DMS 273 (cell line): Measurements from ENCODE around the gene PTPN11.
A peak's percentile ranks its signal among the peaks of the same experiment; 100 is the strongest.
"Not testable (repeated sequence)": the region's sequence is repeated elsewhere in the genome, so short reads cannot be mapped to it uniquely, and the experiment has no call there.

ENCODE experiments used
- DNase-seq: peaks from one replicate; lab custom pipeline; 2025; ENCODE audit not compliant: unreplicated experiment; lab: John Stamatoyannopoulos, UW

PTPN11 gene

GRCh38 chr12:112418608-112419296 is at the start of gene PTPN11:
Gene PTPN11, plus strand, starts transcription at chr12:112418947. Its CDS starts 165 bp downstream, at chr12:112419112.
- peak; percentile 87 for DNase-seq

DNA sequence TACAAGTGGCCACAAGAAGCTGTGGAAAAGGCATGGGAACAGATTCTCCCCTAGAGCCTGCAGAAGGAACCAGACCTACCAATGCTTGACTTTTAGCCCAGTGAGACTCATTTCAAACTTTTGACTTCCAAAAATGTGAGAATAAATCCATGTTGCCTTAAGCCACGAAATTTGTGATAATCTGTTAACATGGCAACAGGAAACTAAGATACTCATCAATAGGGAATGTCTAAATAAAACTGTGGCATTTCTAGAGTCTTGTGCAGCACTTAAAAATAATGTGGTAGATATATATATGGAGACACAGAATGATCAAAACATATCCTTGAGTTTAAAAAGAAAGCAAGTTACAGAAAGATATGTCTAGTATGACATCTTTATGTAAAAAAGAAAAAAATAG is 48.5 kb upstream of the PTPN11 start:
- no peak for DNase-seq

DNA sequence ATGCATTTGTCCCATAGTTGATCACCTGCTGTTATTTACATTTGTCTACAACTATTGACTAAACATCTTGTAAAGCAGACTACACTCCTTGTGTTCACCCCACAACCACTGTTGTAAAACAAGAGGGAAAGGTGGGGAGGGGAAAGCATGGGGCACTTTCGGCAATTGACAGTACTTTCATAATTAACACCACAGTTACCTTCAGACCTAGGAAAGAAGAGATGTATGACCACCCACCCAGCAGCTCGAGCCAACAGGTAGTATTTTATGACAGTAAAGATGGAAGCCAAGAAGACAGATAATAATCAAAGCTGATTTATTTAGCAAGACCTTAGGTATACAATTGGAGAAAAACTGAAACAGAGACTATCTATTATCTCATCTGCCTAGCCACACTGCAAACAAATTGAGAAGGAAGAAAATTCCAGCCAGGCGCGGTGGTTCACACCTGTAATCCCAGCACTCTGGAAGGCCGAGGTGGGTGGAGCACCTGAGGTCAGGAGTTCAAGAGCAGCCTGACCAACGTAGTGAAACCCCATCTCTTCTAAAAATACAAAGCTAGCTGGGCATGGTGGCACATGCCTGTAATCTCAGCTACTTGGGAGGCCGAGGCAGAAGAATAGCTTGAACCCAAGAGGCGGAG is 47.8 kb upstream of the PTPN11 start:
- no peak for DNase-seq

DNA sequence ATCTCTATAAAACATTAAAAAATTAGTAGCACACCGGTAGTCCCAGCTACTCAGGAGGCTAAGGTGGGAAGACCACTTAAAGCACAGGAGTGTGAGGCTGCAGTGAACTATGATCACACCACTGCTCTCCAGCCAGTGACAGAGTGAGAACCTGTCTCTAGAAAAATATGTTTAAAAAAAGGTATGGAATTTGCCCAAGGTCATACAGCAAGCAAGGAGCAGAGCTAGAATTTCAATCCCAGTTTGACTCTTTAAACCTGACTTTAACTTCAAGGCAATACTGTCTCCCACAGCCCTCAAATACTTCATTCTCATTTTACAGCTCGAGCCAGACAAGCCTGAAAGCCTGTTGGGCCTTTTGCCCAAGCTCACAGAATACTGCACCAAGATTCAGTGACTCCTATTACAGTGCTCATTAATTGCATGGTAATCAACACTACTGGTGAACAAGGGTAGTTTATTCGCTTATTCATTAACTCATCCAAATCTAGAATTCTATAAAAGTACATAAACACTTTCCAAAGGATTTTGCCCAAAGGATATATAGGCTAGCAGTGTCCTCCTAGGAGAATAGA is 44.5 kb upstream of the PTPN11 start:
- no peak for DNase-seq

- DNase-seq: no peak
Observed at GRCh38 chr12:112375105-112375504, 43.6 kb upstream of the PTPN11 start.

DNA sequence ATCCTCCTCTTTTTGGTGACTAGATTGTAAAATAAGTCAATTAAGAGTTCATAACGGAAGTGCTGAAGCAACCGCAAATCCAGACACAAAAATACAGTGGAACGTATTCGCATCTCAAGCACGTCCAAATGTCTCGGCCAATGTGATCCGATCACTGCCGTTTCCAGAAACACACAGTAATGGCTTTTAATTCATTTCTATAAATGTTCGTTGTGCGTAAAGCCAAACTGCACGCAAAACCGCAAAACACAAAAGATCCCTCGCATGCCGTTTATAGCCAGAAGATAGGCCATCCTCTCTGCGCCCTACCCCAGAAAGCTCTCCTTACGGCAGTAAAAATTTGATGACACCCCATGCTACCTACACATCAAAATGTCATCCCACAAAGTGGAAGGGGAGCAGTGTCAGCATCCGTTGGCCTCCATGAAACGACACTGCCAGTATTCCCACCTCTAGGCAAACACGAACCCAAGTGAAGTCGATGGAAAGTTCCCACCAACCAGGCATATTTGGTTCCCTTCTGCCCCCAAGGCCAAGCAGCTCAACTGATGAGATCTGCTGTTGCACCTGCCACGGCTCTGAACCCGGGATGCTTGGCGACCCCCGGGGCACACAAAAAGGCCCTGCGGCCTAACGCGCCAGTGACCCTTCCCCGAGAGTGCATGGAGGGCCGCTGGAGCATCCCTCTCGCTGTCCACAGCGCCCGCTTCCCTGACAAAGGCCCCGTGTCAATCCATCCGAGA is 37.9 kb upstream of the PTPN11 start:
- DNase-seq: peak; percentile 15

- peak; percentile 57 for DNase-seq
Observed at GRCh38 chr12:112381406-112381882, 37.3 kb upstream of the PTPN11 start.

- peak; percentile 93 for DNase-seq
Observed at GRCh38 chr12:112381883-112382796, 36.6 kb upstream of the PTPN11 start, which contains the start of gene HECTD4. Gene HECTD4, minus strand, starts transcription at chr12:112382431. Its CDS starts 303 bp downstream, at chr12:112382128.

DNA sequence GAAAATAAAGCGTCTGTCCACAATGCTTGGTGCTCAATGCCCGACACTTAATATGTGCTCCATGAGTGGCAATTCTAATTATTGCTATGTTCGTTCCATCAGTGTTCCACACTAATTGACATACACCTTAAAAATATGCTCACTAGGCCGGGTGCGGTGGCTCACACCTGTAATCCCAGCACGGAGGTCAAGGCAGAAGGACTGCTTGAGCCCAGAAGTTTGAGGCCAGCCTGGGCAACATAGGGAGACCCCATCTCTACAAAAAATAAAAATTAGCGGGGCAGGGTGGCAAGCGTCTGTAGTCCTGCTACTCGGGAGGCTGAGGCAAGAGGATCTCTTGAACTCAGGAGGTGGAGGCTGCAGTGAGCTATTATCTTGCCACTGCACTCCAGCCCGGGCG is 35.9 kb upstream of the PTPN11 start:
- DNase-seq: no peak

GRCh38 chr12:112386726-112387125 is 32.0 kb upstream of the PTPN11 start:
- peak; percentile 39 for DNase-seq

- DNase-seq: no peak
Observed at GRCh38 chr12:112389228-112389627, 29.5 kb upstream of the PTPN11 start.

GRCh38 chr12:112389922-112390654 is 28.7 kb upstream of the PTPN11 start:
- not testable (repeated sequence) for DNase-seq

DNA sequence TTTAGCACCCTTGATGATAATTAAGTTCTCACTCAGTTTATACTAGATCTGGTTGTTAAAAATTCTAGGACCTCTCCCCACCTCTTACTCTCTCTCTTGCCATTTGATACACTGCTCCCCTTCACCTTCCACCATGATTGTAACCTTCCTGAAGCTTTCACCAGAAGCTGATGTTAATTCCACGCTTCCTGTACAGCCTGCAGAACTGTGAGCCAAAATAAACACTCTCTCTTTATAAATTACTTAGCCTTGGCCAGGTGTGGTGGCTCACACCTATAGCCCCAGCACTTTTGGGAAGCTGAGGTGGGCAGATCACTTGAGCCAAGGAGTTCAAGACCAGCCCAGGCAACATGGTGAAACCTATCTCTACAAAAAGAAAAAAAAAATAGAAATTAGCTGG is 25.4 kb upstream of the PTPN11 start:
- DNase-seq: no peak

- no peak for DNase-seq
Observed at GRCh38 chr12:112401054-112401453, 17.7 kb upstream of the PTPN11 start.

DNA sequence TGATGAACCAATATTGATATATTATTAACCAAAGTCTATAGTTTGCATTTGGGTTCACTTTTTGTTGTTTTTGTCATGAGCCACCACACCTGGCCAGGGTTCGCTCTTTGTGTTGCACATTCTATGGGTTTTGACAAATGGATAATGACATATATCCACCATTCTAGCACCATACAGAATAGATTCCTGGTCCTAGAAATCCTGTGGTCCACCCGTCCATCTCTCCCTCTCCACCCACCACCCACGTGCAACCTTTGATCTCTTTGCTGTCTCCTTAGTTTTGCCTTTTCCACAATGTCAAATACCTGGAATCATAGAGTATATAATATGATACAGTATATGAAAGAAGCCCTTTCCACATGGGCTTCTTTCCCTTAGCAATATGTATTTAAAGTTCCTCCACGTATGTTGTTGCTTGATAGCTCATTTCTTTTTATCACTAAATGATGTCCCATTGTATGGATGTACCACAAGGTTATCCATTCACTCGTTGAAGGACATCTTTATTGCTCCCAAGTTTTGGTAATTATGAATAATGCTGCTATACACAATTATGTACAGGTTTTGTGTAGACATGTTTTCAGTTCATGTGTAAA is 16.7 kb upstream of the PTPN11 start:
- peak; percentile 18 for DNase-seq

DNA sequence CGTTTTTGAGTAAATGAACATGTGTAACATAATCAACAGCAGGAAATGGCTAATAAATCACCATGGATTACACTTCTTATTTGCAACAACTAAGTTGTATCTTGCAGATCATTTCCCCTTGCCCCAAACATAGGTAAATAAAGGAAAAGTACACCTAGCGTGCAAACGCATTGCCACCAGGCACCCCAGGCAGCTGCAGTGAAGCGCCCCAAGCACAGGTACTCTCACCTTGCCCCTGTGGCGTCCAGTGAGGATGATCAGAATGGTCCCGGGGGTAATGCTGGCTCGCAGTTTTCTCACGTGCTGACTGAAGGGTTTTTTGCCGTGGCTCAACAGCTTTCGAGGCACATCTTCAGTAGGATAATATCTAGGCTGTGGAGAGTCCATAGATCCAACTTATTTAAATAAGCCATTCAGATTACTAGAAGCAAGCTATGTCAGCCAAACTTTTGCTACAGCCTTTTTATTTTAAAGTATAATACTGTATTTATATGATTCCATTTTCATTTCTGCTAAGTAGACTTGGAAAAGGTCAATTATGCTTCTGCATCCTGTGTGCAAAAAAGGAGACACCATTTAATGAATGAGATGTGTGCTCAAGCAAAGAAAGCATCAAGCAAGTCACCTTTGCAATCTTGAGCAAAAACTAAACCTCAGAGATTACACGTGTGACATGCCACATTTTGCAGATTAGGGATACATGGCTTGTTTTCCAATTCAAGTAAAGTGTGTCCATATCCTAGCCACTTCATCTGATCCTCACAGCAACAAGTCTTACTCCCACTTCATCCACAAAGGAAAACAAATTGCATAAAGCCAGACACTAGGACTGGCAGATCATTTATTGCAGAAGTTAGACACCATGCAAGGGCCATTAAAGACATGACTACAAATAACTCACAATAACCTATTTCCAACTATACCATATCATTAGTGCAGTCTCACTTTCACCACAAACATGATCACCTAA is 11.9 kb upstream of the PTPN11 start:
- no peak for DNase-seq

GRCh38 chr12:112407683-112408082 is 11.1 kb upstream of the PTPN11 start:
- not testable (repeated sequence) for DNase-seq

DNA sequence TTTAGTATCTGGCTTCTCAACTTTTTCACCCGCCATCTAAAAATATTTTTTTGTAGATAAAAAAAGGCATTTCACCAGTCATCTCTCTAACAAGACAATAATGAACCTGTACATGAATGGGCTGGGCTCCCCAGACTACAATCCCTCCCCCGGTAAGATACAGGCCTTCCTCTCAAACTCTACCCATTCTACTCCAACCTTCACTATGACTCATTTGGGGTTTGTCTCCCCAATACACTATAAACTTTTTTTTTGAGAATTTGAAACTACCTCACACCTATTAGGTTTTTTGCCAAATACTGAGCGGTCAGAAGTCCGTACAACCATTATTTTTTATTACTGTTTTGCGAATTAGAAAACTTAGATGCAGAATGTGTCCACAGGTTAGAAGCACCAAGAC is 10.1 kb upstream of the PTPN11 start:
- DNase-seq: no peak
